Measurements from ENCODE around the gene DSCAML1.

GRCh38 chr11:117482881-117483280, 314.1 kb downstream of the DSCAML1 start:
- TF ChIP-seq CTCF (IDR thresholded peaks at IDR 0.05; ENCODE audit: low read depth, low read length) (no peak), EZH2phosphoT487 (IDR thresholded peaks at IDR 0.05; ENCODE audit: low read depth) (no peak)
